ENCODE data around the gene RIMBP2. TPM values are rescaled to one million over a fixed set of nuclear protein-coding genes. Genes with fewer than 3 reads are reported as not detected.
A peak's percentile ranks its signal among the peaks of the same experiment; 100 is the strongest.
"Not testable (repeated sequence)": the region's sequence is repeated elsewhere in the genome, so short reads cannot be mapped to it uniquely, and the experiment has no call there.

Gene RIMBP2
- total and polyA plus RNA-seq, 3 experiments from 2014 or later = not detected

DNA sequence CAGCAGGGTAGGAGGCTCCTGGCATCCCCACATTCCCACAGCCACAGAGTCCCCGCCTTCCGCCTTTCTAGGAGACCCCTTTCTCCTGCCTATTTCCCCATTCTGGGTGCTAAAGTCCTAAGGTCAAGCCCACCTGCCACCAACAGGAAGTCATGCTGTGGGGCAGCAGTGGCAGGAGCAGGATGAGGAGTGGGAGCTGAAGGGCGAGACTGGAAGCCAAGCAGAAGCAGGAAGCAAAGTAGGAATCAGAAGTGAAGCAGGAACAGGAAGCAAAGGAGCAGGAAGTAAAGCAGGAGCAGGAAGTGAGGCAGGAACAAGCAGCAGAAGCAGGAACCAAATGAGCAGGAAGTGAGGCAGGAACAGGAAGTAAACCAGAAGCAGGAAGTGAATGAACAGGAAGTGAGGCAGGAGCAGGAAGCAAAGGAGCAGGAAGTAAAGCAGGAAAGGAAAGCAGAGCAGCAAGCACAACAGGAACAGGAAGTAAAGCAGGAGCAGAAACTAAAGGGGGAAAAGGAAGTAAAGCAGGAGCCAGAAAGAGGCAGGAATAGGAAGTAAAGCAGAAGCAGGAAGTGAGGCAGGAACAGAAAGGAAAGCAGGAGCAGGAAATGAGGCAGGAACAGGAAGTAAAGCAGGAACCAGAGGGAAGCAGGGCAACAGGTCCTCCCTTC, 38.3 kb upstream of the RIMBP2 start:
- Mint-ChIP-seq H3K27ac (peak overlapping the region; percentile 9 to 93 (median 89)), H3K9me3 (peaks cover 0 to 13% (median 9%) of the 10 kb centered on the region in 5 donors), H3K36me3 (peaks cover 0 to 6% (median 4%) of the 10 kb centered on the region in 3 donors), H3K27me3 (peaks cover 0 to 3% of the 10 kb centered on the region in 2 donors), H3K4me1 (peaks cover 9 to 18% (median 10%) of the 10 kb centered on the region in 3 donors), H3K4me3 (peak overlapping the region in 6 of 7 donors; percentile 16 to 55 (median 40))
- POLR2A ChIA-PET = no interaction called here
- H3K9me3 ChIP-seq (ENCODE audit: low read length) = peaks cover 11% of the 10 kb centered on the region
- CTCF ChIA-PET = no interaction called here
- H3K27ac ChIP-seq (ENCODE audit: low read depth, low read length) = peak overlapping the region; percentile 28
- H3K36me3 ChIP-seq (ENCODE audit: insufficient read depth, low read length) = no peaks in the 10 kb centered on the region
- no peaks in the 10 kb centered on the region for H3K27me3 ChIP-seq (ENCODE audit: insufficient read depth, low read length, poor library complexity, severe bottlenecking)
- peak overlapping the region; percentile 42 for H3K4me3 ChIP-seq (ENCODE audit: low read length)
- peak in 1 of 5 donors; percentile 20 for DNase-seq
- peaks cover 9% of the 10 kb centered on the region for H3K4me1 ChIP-seq (ENCODE audit: insufficient read depth, low read length)

DNA sequence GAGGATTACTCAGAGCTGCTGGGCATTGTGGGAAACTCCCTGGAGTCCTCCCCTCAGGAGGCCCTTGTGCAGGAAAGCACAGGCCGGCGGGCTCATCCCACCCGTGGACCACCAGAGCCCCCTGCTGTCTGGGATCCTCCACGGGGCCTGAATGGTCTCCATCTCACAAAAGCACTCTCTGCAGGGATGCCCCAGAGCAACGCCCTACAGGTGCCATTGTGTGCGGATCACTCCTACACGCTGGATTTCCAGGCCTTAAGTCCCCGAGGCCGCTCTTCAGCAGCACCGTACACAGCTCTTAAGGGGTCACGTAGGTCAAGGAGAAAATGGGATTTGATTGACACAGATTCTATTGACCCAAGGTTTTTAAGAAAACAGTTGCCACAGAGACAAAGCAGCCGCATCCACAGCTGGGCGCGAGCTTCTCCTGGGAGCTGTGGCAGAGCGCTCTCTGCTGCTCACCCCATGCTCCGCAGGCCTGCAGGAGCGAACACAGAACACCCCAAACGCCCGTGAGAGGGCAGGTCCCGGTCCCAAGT, 36.7 kb upstream of the RIMBP2 start:
- Mint-ChIP-seq H3K27me3 (peaks cover 4 to 5% of the 10 kb centered on the region in 2 donors), H3K27ac (no peak overlapping the region), H3K36me3 (peaks cover 0 to 6% (median 4%) of the 10 kb centered on the region in 3 donors), H3K9me3 (peaks cover 0 to 13% (median 9%) of the 10 kb centered on the region in 5 donors), H3K4me3 (no peak overlapping the region), H3K4me1 (peaks cover 16 to 24% (median 16%) of the 10 kb centered on the region in 3 donors)
- no peaks in the 10 kb centered on the region for H3K36me3 ChIP-seq (ENCODE audit: insufficient read depth, low read length)
- peaks cover 11% of the 10 kb centered on the region for H3K9me3 ChIP-seq (ENCODE audit: low read length)
- CTCF ChIA-PET = no interaction called here
- POLR2A ChIA-PET = no interaction called here
- H3K27ac ChIP-seq (ENCODE audit: low read depth, low read length) = no peak overlapping the region
- no peaks in the 10 kb centered on the region for H3K27me3 ChIP-seq (ENCODE audit: insufficient read depth, low read length, poor library complexity, severe bottlenecking)
- DNase-seq = no peak
- H3K4me1 ChIP-seq (ENCODE audit: insufficient read depth, low read length) = peaks cover 9% of the 10 kb centered on the region
- no peak overlapping the region for H3K4me3 ChIP-seq (ENCODE audit: low read length)

DNA sequence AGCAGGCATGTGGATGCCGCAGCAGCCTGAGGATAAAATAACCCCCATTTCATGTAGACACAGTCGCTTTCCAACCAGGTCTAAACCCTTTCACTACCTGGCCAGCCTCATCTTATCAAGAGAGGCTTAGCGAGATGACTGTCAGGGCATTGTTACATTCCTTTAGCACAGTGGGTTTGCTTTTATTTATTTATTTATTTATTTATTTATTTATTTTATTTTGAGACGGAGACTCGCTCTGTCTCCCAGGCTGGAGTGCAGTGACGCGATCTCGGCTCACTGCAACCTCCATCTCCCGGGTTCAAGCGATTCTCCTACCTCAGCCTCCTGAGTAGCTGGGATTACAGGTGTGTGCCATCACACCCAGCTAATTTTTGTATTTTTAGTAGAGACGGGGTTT, 35.9 kb upstream of the RIMBP2 start:
- H3K27me3 Mint-ChIP-seq; H3K36me3 ChIP-seq (ENCODE audit: insufficient read depth, low read length); H3K4me3 Mint-ChIP-seq; H3K27me3 ChIP-seq (ENCODE audit: insufficient read depth, low read length, poor library complexity, severe bottlenecking); H3K36me3 Mint-ChIP-seq; H3K4me3 ChIP-seq (ENCODE audit: low read length); H3K4me1 ChIP-seq (ENCODE audit: insufficient read depth, low read length); DNase-seq; POLR2A ChIA-PET; H3K27ac ChIP-seq (ENCODE audit: low read depth, low read length): not testable (repeated sequence)
- peaks cover 0 to 13% (median 9%) of the 10 kb centered on the region in 5 donors for H3K9me3 Mint-ChIP-seq
- CTCF ChIA-PET = interaction anchor here (1.6 kb wide), 1 partner anchor 11 kb away, joined by 4 read pairs; no protein-coding TSS in a partner anchor
- peaks cover 11% of the 10 kb centered on the region for H3K9me3 ChIP-seq (ENCODE audit: low read length)
- peaks cover 17 to 26% (median 18%) of the 10 kb centered on the region in 3 donors for H3K4me1 Mint-ChIP-seq
- H3K27ac Mint-ChIP-seq = peak overlapping the region in 2 of 8 donors; percentile 14 to 67

DNA sequence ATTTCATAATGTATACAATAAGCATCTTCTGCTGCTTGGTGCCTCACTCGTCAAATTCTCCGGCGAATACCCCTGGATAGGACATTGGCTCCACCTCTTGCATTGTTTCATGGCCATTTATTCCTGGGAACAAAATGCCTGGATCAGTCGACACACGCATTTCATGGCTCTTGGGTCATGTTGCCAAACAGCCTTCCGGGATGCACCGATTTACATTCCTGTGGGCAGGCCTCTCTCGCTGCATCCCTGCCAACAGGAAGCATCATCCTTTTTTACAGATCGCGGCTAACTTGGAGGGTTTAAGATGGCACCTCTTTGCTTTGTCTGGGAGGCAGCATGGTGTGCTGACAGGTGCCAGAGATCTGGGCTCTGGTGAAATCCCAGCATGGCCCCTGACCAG, 32.7 kb upstream of the RIMBP2 start:
- Mint-ChIP-seq H3K4me1 (peaks cover 7 to 10% (median 9%) of the 10 kb centered on the region in 3 donors), H3K36me3 (no peaks in the 10 kb centered on the region), H3K4me3 (no peak overlapping the region), H3K9me3 (peaks cover 0 to 4% (median 0%) of the 10 kb centered on the region in 5 donors), H3K27ac (no peak overlapping the region), H3K27me3 (peaks cover 5 to 19% of the 10 kb centered on the region in 2 donors)
- ChIA-PET CTCF (interaction anchor here (0.8 to 2.0 kb wide), 8 partner anchors 10 to 333 kb away, joined by 3 to 10 read pairs (median 4); no protein-coding TSS in a partner anchor), POLR2A (no interaction called here)
- Histone ChIP-seq H3K27ac (ENCODE audit: low read depth, low read length) (no peak overlapping the region), H3K27me3 (ENCODE audit: insufficient read depth, low read length, poor library complexity, severe bottlenecking) (no peaks in the 10 kb centered on the region), H3K4me1 (ENCODE audit: insufficient read depth, low read length) (no peaks in the 10 kb centered on the region), H3K4me3 (ENCODE audit: low read length) (no peak overlapping the region), H3K36me3 (ENCODE audit: insufficient read depth, low read length) (no peaks in the 10 kb centered on the region), H3K9me3 (ENCODE audit: low read length) (no peaks in the 10 kb centered on the region)
- DNase-seq = no peak

DNA sequence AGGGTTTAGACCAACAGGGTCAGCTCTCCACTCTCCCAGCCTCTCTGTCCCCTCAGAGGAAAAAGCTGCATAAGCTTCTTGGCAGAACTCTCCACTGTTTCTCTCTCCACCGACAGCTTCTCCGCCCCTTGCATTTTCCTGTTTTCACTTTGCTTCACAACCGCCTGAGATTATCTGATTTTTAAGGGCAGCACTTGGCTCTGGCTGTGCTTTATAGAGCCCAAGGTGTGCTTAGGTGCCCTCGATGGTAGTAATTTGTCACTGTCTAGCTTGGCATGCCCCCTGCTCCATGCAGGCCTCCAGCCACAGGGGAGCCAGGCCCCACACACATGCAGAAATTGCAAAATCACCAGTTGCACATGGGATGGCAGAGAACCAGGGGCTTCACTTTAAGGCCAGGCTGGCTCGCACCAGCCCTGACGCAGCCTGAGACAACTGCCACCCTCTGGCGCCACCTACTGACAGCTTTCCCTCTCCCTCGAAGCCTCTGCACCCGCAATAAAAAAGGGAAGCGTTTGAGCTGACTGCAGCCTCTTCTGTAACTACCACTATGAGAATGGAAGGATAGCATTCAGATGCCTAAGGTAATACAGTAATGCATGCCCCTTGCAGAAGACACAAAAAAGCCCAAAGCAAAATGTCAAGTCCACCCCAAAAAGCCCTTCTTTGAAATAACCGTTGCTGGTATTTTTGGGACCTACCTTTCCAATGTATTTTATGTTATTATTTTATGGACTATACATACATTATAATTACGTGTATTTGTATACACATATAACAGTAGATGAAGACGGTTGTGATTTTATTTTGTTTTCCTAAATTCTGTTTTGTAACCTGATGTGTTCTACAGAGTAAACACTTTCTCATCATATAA, 32.0 kb upstream of the RIMBP2 start:
- Histone ChIP-seq H3K36me3 (ENCODE audit: insufficient read depth, low read length) (no peaks in the 10 kb centered on the region), H3K9me3 (ENCODE audit: low read length) (no peaks in the 10 kb centered on the region), H3K4me1 (ENCODE audit: insufficient read depth, low read length) (no peaks in the 10 kb centered on the region), H3K27me3 (ENCODE audit: insufficient read depth, low read length, poor library complexity, severe bottlenecking) (no peaks in the 10 kb centered on the region), H3K27ac (ENCODE audit: low read depth, low read length) (no peak overlapping the region), H3K4me3 (ENCODE audit: low read length) (no peak overlapping the region)
- H3K27me3 Mint-ChIP-seq = peaks cover 5 to 22% of the 10 kb centered on the region in 2 donors
- DNase-seq = peak; percentile 34 to 72 (median 48)
- H3K27ac Mint-ChIP-seq = peak overlapping the region in 1 of 8 donors; percentile 84
- peak overlapping the region in 2 of 7 donors; percentile 7 to 40 for H3K4me3 Mint-ChIP-seq
- POLR2A ChIA-PET = no interaction called here
- no peaks in the 10 kb centered on the region for H3K9me3 Mint-ChIP-seq
- CTCF ChIA-PET = interaction anchor here (0.7 to 2.0 kb wide), 10 partner anchors 9 to 717 kb away, joined by 3 to 10 read pairs (median 4); no protein-coding TSS in a partner anchor
- H3K4me1 Mint-ChIP-seq = peaks cover 7 to 10% (median 9%) of the 10 kb centered on the region in 3 donors
- H3K36me3 Mint-ChIP-seq = no peaks in the 10 kb centered on the region

DNA sequence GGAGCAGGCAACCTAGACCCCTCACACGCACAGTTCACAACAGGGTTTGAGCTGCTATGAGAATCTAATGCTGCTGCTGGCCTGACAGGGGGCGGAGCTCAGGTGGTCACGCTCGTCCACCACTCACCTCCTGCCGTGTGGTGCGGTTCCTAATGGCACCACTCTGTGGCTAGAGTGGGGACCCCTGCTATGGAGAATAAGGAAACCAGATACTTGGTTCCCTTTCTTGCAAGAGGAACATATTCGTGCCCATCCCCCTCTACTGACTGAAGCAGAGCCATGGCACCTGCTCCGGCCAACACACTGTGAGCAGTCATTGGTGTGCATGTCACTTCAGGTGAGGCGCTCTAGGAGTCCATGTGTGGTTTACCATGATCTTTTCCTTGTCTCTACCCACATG, 30.4 kb upstream of the RIMBP2 start:
- ChIA-PET POLR2A (no interaction called here), CTCF (no interaction called here)
- H3K27ac ChIP-seq (ENCODE audit: low read depth, low read length) = no peak overlapping the region
- Mint-ChIP-seq H3K27ac (no peak overlapping the region), H3K9me3 (no peaks in the 10 kb centered on the region), H3K4me1 (peaks cover 7 to 9% (median 8%) of the 10 kb centered on the region in 3 donors), H3K36me3 (no peaks in the 10 kb centered on the region), H3K27me3 (peaks cover 5 to 31% of the 10 kb centered on the region in 2 donors), H3K4me3 (no peak overlapping the region)
- H3K4me3 ChIP-seq (ENCODE audit: low read length) = no peak overlapping the region
- H3K27me3 ChIP-seq (ENCODE audit: insufficient read depth, low read length, poor library complexity, severe bottlenecking) = no peaks in the 10 kb centered on the region
- no peaks in the 10 kb centered on the region for H3K9me3 ChIP-seq (ENCODE audit: low read length)
- no peak for DNase-seq
- H3K4me1 ChIP-seq (ENCODE audit: insufficient read depth, low read length) = no peaks in the 10 kb centered on the region
- no peaks in the 10 kb centered on the region for H3K36me3 ChIP-seq (ENCODE audit: insufficient read depth, low read length)

DNA sequence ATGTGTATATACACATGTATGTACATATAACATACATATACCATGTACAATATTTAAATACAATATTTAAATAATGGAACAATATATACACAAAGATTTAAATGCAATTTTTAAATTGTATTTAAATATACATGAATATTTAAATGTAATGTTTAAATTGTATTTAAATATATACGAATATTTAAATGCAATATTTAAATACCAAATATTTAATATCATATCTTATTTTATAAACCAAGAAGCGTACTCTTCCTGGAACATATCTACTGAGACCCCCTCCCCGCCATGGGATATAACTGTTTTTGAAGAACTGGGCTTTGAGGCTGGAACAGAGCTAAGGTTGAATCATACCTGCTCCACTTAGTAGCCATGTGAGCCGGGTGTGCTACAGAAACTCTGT, 29.8 kb upstream of the RIMBP2 start:
- Mint-ChIP-seq H3K9me3 (peaks cover 0 to 4% (median 0%) of the 10 kb centered on the region in 5 donors), H3K4me1 (peaks cover 7 to 9% (median 8%) of the 10 kb centered on the region in 3 donors)

More for the DNA sequence above, 29.8 kb upstream of the RIMBP2 start:
- Histone ChIP-seq H3K4me1 (ENCODE audit: insufficient read depth, low read length) (no peaks in the 10 kb centered on the region), H3K4me3 (ENCODE audit: low read length) (no peak overlapping the region), H3K9me3 (ENCODE audit: low read length) (no peaks in the 10 kb centered on the region), H3K27me3 (ENCODE audit: insufficient read depth, low read length, poor library complexity, severe bottlenecking) (no peaks in the 10 kb centered on the region), H3K27ac (ENCODE audit: low read depth, low read length) (no peak overlapping the region), H3K36me3 (ENCODE audit: insufficient read depth, low read length) (no peaks in the 10 kb centered on the region)
- H3K27me3 Mint-ChIP-seq = peaks cover 5 to 36% of the 10 kb centered on the region in 2 donors
- H3K36me3 Mint-ChIP-seq = no peaks in the 10 kb centered on the region
- ChIA-PET POLR2A (no interaction called here), CTCF (no interaction called here)
- no peak overlapping the region for H3K27ac Mint-ChIP-seq
- no peak for DNase-seq
- no peak overlapping the region for H3K4me3 Mint-ChIP-seq

Data from CD8-positive, alpha-beta memory T cell (primary cell).